Measurements from ENCODE around the gene DLEU7.

Gene DLEU7

GRCh38 chr13:50788551-50789210 lies 54.8 kb downstream of the DLEU7 start:
- DNase-seq = peak; percentile 29

- no peak for DNase-seq
These were observed 55.9 kb downstream of the DLEU7 start for GRCh38 chr13:50787316-50788195.

- DNase-seq = no peak
These were observed 59.7 kb downstream of the DLEU7 start for GRCh38 chr13:50783717-50784290.

GRCh38 chr13:50783066-50783465 lies 60.4 kb downstream of the DLEU7 start:
- DNase-seq = no peak

GRCh38 chr13:50780201-50781015 lies 63.1 kb downstream of the DLEU7 start:
- DNase-seq = no peak

GRCh38 chr13:50779443-50780200 lies 63.9 kb downstream of the DLEU7 start:
- DNase-seq = no peak

Data from fibroblast of skin of scalp (primary cell).